Fibroblast of lung (primary cell): ENCODE measurements around the gene GPR176. TPM values are rescaled to one million over a fixed set of nuclear protein-coding genes. Genes with fewer than 3 reads are reported as not detected.

Experiments used
- DNase-seq, 2 donors: peaks; one replicate each; pipeline versions ENCODE4 v3.0.0 to v3.0.0-alpha.2; 2010; ENCODE audit warnings: low read depth in 2 of 2
- H2AFZ ChIP-seq: 2 replicates; pipeline ENCODE4 v1.5.1; 2012; ENCODE audit warnings: low read length, control low read depth, inconsistent platforms
- H3K27ac ChIP-seq: 2 replicates; pipeline ENCODE4 v1.5.1; 2011; ENCODE audit warnings: low read length, control low read depth; ENCODE audit not compliant: insufficient read depth
- H3K27me3 ChIP-seq: 2 replicates; pipeline ENCODE4 v1.5.1; 2011; ENCODE audit warnings: mild to moderate bottlenecking, low read length; ENCODE audit not compliant: control insufficient read depth, insufficient read depth
- H3K36me3 ChIP-seq: 2 replicates; pipeline ENCODE4 v1.5.1; 2011; ENCODE audit warnings: low read length; ENCODE audit not compliant: control insufficient read depth, insufficient read depth
- H3K4me1 ChIP-seq: 2 replicates; pipeline ENCODE4 v1.5.1; 2011; ENCODE audit warnings: low read length; ENCODE audit not compliant: control insufficient read depth, insufficient read depth; ENCODE audit errors: extremely low read depth
- H3K4me2 ChIP-seq: 2 replicates; pipeline ENCODE4 v1.5.1; 2011; ENCODE audit warnings: low read length, control low read depth; ENCODE audit not compliant: insufficient read depth; ENCODE audit errors: extremely low read depth
- H3K4me3 ChIP-seq, 4 experiments: fragments of 200-600 bp in 1 of 4; sonication (generic) in 1 of 4; replicated peaks in 1 of 4; 2 replicates each; pipeline ENCODE4 v1.5.1; 2011 to 2016; ENCODE audit warnings: low read length in 4 of 4, low read depth in 3 of 4, mild to moderate bottlenecking in 3 of 4, control low read depth in 2 of 4, inconsistent platforms in 1 of 4, mixed read lengths in 1 of 4; ENCODE audit not compliant: insufficient read depth in 1 of 4; ENCODE audit errors: control extremely low read depth in 1 of 4
- H3K79me2 ChIP-seq: 2 replicates; pipeline ENCODE4 v1.5.1; 2012; ENCODE audit warnings: mild to moderate bottlenecking, low read length, inconsistent platforms; ENCODE audit not compliant: control insufficient read depth, insufficient read depth
- H3K9ac ChIP-seq: 2 replicates; pipeline ENCODE4 v1.5.1; 2011; ENCODE audit warnings: mild to moderate bottlenecking, low read length, control low read depth; ENCODE audit not compliant: insufficient read depth
- H3K9me3 ChIP-seq: 2 replicates; pipeline ENCODE4 v1.5.1; 2012; ENCODE audit warnings: low read depth, low read length; ENCODE audit not compliant: control insufficient read depth, insufficient read depth
- H4K20me1 ChIP-seq: 2 replicates; pipeline ENCODE4 v1.5.1; 2011; ENCODE audit warnings: low read length; ENCODE audit not compliant: control insufficient read depth, insufficient read depth; ENCODE audit errors: extremely low read depth
- CTCF ChIP-seq, 2 donors: IDR thresholded peaks in 1 of 2; conservative IDR thresholded peaks in 1 of 2; 1 replicate in 1 of 2; 2 replicates in 1 of 2; pipeline ENCODE4 v1.5.1; 2011 to 2012; ENCODE audit warnings: low read length in 2 of 2, control low read depth in 1 of 2, inconsistent platforms in 1 of 2, low read depth in 1 of 2, mild to moderate bottlenecking in 1 of 2
- EZH2 ChIP-seq: IDR thresholded peaks from 2 replicates; pipeline ENCODE4 v1.5.1; 2012; ENCODE audit warnings: low read length, control low read depth, mild to moderate bottlenecking; ENCODE audit errors: missing control alignments
- polyA plus RNA-seq, 2 donors: library from polyadenylated mRNA; depleted of rRNA in 1 of 2; stranded (reverse) in 1 of 2; unstranded in 1 of 2; fragments of >200 nt; gene quantifications; 2 replicates each; pipeline ENCODE4 v1.2.1, GENCODE V29; 2011 to 2012; ENCODE audit warnings: missing spikeins in 1 of 2
- total RNA-seq: library from RNA; depleted of rRNA; stranded (reverse); fragments of >200 nt; gene quantifications from 2 replicates; pipeline ENCODE4 v1.2.1, GENCODE V29; 2014

The GPR176 gene
- total and polyA plus RNA-seq, 2 donors (not counting 1 experiment from before 2014, with no cell fraction given): 124 to 179 TPM

GRCh38 chr15:39886418-39886817 lies 33.6 kb downstream of the GPR176 start:
- no peaks in the 10 kb centered on the region for H4K20me1 ChIP-seq
- H3K9ac ChIP-seq: no peak overlapping the region
- no peak for DNase-seq
- peaks cover 5% of the 10 kb centered on the region for H3K4me1 ChIP-seq
- no peak for TF ChIP-seq EZH2
- TF ChIP-seq CTCF (conservative IDR thresholded peaks at IDR 0.05 in 1 of 2, IDR thresholded peaks at IDR 0.05 in 1 of 2; ENCODE audit: low read depth in 1 of 2, low read length in 2 of 2): no peak
- H3K27me3 ChIP-seq: no peaks in the 10 kb centered on the region
- H3K27ac ChIP-seq: no peak overlapping the region
- no peaks in the 10 kb centered on the region for H3K36me3 ChIP-seq
- no peak overlapping the region for H3K4me3 ChIP-seq
- no peak overlapping the region for H3K4me2 ChIP-seq
- H3K79me2 ChIP-seq: peaks cover 73% of the 10 kb centered on the region
- no peak overlapping the region for H2AFZ ChIP-seq
- H3K9me3 ChIP-seq: no peaks in the 10 kb centered on the region

GRCh38 chr15:39885099-39885777 lies 34.8 kb downstream of the GPR176 start:
- Histone ChIP-seq H3K9ac (no peak overlapping the region), H3K9me3 (no peaks in the 10 kb centered on the region), H3K79me2 (peaks cover 76% of the 10 kb centered on the region), H3K36me3 (no peaks in the 10 kb centered on the region), H4K20me1 (no peaks in the 10 kb centered on the region), H3K4me3 (no peak overlapping the region), H2AFZ (no peak overlapping the region), H3K27me3 (no peaks in the 10 kb centered on the region), H3K4me2 (no peak overlapping the region), H3K27ac (no peak overlapping the region), H3K4me1 (peaks cover 6% of the 10 kb centered on the region)
- DNase-seq: no peak
- no peak for TF ChIP-seq CTCF (conservative IDR thresholded peaks at IDR 0.05 in 1 of 2, IDR thresholded peaks at IDR 0.05 in 1 of 2; ENCODE audit: low read depth in 1 of 2, low read length in 2 of 2)

- Histone ChIP-seq H3K9me3 (no peaks in the 10 kb centered on the region), H3K4me1 (peaks cover 6% of the 10 kb centered on the region), H3K79me2 (peaks cover 81% of the 10 kb centered on the region), H2AFZ (no peak overlapping the region), H3K9ac (no peak overlapping the region), H3K27ac (no peak overlapping the region), H3K27me3 (no peaks in the 10 kb centered on the region), H4K20me1 (no peaks in the 10 kb centered on the region), H3K4me3 (no peak overlapping the region), H3K4me2 (no peak overlapping the region), H3K36me3 (no peaks in the 10 kb centered on the region)
- no peak for DNase-seq
- TF ChIP-seq CTCF (conservative IDR thresholded peaks at IDR 0.05 in 1 of 2, IDR thresholded peaks at IDR 0.05 in 1 of 2; ENCODE audit: low read depth in 1 of 2, low read length in 2 of 2): no peak
- TF ChIP-seq EZH2: no peak
Observed at GRCh38 chr15:39884351-39884750, 35.7 kb downstream of the GPR176 start.
